HG03439 (cell line): Measurements from ENCODE around the gene TMEM40.
"Not testable (repeated sequence)": the region's sequence is repeated elsewhere in the genome, so short reads cannot be mapped to it uniquely, and the experiment has no call there.

Experiments used
- ATAC-seq: cut with Tn5 transposase; IDR thresholded peaks from one replicate; pipeline ENCODE4 v1.9.1; 2021; ENCODE audit warnings: mild to moderate bottlenecking, moderate library complexity; ENCODE audit not compliant: unreplicated experiment

The TMEM40 gene

GRCh38 chr3:12759097-12759679, at the start of gene TMEM40:
TMEM40 (minus strand) TSS chr3:12759259; CDS start chr3:12749832, 9,427 bp downstream.
- no peak for ATAC-seq

- ATAC-seq = no peak
These were observed 49.5 kb upstream of the TMEM40 start for GRCh38 chr3:12808587-12808986.

GRCh38 chr3:12807601-12808359, 48.7 kb upstream of the TMEM40 start:
- no peak for ATAC-seq

GRCh38 chr3:12807066-12807465, 48.0 kb upstream of the TMEM40 start:
- ATAC-seq = no peak

GRCh38 chr3:12803371-12803770, 44.3 kb upstream of the TMEM40 start:
- no peak for ATAC-seq

- no peak for ATAC-seq
These were observed 40.7 kb upstream of the TMEM40 start for GRCh38 chr3:12799525-12800440.

- ATAC-seq = no peak
These were observed 39.6 kb upstream of the TMEM40 start for GRCh38 chr3:12798559-12799179.

- no peak for ATAC-seq
These were observed 39.0 kb upstream of the TMEM40 start for GRCh38 chr3:12797892-12798558.

- no peak for ATAC-seq
These were observed 38.2 kb upstream of the TMEM40 start for GRCh38 chr3:12797124-12797891.

- no peak for ATAC-seq
These were observed 37.4 kb upstream of the TMEM40 start, which contains the start of gene CAND2 for GRCh38 chr3:12796171-12797123. CAND2 (plus strand) TSS chr3:12796680; CDS start chr3:12796721, 41 bp downstream.

GRCh38 chr3:12793701-12794100, 34.6 kb upstream of the TMEM40 start:
- no peak for ATAC-seq

- ATAC-seq = no peak
These were observed 32.4 kb upstream of the TMEM40 start for GRCh38 chr3:12791430-12791829.

GRCh38 chr3:12787967-12788690, 29.1 kb upstream of the TMEM40 start:
- ATAC-seq = not testable (repeated sequence)

- not testable (repeated sequence) for ATAC-seq
These were observed 28.3 kb upstream of the TMEM40 start for GRCh38 chr3:12787346-12787745.

GRCh38 chr3:12785096-12785495, 26.0 kb upstream of the TMEM40 start:
- ATAC-seq = no peak

- no peak for ATAC-seq
These were observed 23.2 kb upstream of the TMEM40 start for GRCh38 chr3:12782172-12782815.

- ATAC-seq = no peak
These were observed 21.7 kb upstream of the TMEM40 start for GRCh38 chr3:12780751-12781150.
